Peyer's patch (tissue), 4 donors: ENCODE data around the gene SLC16A13.

Source experiments
- POLR2A ChIP-seq, 2 donors: fragments of 450-650 bp; IDR thresholded peaks; one replicate each; pipeline ENCODE4 v1.5.1; 2017; ENCODE audit warnings: antibody characterized with exemption in 2 of 2, mild to moderate bottlenecking in 2 of 2, moderate library complexity in 2 of 2
- TF ChIP-seq, protein P1 (sequence below), 6 experiments: fragments of 450-650 bp in 4 of 6; fragments of 200-600 bp in 2 of 6; sonication (generic) in 1 of 6; IDR thresholded peaks; one replicate each; pipeline ENCODE4 v1.5.1; 2017 to 2019; ENCODE audit warnings: antibody characterized with exemption in 6 of 6, mild to moderate bottlenecking in 3 of 6, moderate library complexity in 1 of 6

DNA sequence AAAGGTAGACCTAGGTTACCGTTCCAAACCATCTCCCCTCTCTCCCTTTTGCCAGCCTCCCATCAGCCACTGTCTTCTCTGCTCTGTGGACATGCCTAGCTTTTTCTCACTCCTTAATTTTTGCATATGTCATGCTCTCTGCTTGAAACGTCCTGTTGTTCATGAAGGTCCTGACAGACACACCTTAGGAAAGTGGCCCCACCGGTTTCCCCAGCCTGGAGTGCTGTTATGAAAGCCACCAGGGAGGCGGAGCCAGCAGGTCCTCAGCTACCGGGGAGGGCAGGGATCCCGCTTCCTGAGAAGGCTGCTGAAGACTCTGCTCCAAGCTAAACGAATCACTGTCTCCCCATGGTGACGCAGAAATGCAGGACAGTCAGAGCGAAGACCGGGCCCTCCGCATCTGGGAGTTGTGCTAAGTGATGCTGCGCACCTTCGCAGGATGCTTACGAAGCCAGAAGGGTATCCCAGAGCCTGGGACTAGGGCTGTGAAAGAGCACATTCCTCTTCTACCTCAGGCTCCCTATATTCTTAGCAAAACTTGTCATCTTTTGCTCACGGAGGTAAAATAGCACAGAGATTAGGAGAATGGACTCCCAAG is 10.4 kb downstream of the SLC16A13 start:
- TF ChIP-seq, protein P1, sequence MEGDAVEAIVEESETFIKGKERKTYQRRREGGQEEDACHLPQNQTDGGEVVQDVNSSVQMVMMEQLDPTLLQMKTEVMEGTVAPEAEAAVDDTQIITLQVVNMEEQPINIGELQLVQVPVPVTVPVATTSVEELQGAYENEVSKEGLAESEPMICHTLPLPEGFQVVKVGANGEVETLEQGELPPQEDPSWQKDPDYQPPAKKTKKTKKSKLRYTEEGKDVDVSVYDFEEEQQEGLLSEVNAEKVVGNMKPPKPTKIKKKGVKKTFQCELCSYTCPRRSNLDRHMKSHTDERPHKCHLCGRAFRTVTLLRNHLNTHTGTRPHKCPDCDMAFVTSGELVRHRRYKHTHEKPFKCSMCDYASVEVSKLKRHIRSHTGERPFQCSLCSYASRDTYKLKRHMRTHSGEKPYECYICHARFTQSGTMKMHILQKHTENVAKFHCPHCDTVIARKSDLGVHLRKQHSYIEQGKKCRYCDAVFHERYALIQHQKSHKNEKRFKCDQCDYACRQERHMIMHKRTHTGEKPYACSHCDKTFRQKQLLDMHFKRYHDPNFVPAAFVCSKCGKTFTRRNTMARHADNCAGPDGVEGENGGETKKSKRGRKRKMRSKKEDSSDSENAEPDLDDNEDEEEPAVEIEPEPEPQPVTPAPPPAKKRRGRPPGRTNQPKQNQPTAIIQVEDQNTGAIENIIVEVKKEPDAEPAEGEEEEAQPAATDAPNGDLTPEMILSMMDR (IDR thresholded peaks at IDR 0.05) = no peak
- peak in 1 of 2 donors; percentile 7 for TF ChIP-seq POLR2A (IDR thresholded peaks at IDR 0.05)
